HepG2 (cell line): Measurements from ENCODE around the gene UBE2M. TPM values are rescaled to one million over a fixed set of nuclear protein-coding genes. Genes with fewer than 3 reads are reported as not detected.

ENCODE experiments used
- FOXK1 ChIP-seq: sonication (generic); formaldehyde crosslinking; IDR thresholded peaks from 2 replicates; pipeline ENCODE4 v1.4.0; 2020; ENCODE audit warnings: low read depth, missing genetic modification reagents, borderline replicate concordance
- JARID2 ChIP-seq: sonication (generic); formaldehyde crosslinking; IDR thresholded peaks from 2 replicates; pipeline ENCODE4 v1.8.1; 2023; ENCODE audit warnings: missing genetic modification reagents, inconsistent platforms; ENCODE audit not compliant: insufficient replicate concordance
- ZNF180 ChIP-seq: sonication (generic); formaldehyde crosslinking; IDR thresholded peaks from 2 replicates; pipeline ENCODE4 v1.4.0; 2020; ENCODE audit warnings: low read depth, missing genetic modification reagents, borderline replicate concordance
- ZNF720 ChIP-seq: sonication (generic); formaldehyde crosslinking; IDR thresholded peaks from 2 replicates; pipeline ENCODE4 v1.4.0; 2020; ENCODE audit warnings: missing genetic modification reagents
- polyA plus RNA-seq, 8 experiments: library from polyadenylated mRNA; depleted of rRNA in 3 of 8; stranded (reverse) in 7 of 8; unstranded in 1 of 8; fragments of >200 nt; fragmentation: Illumina TruSeq in 4 of 8; extraction: Trizol in 4 of 8; gene quantifications; 2 replicates each; pipeline versions ENCODE4 v1.2.1 to v1.2.3, GENCODE V29; 2011 to 2016; ENCODE audit warnings: low read depth in 4 of 8, missing spikeins in 1 of 8, mixed read lengths in 1 of 8; ENCODE audit not compliant: insufficient read depth in 1 of 8
- total RNA-seq, 5 experiments: library from RNA; depleted of rRNA; stranded (reverse); fragments of >200 nt; fragmentation: Illumina TruSeq; extraction: Trizol; gene quantifications; 2 replicates each; pipeline ENCODE4 v1.2.3, GENCODE V29; 2016; ENCODE audit warnings: low read depth in 1 of 5
- TF ChIP-seq, protein P1 (sequence below): sonication (generic); formaldehyde crosslinking; IDR thresholded peaks from 2 replicates; pipeline ENCODE4 v1.4.0; 2020; ENCODE audit warnings: missing genetic modification reagents, borderline replicate concordance
- TF ChIP-seq, protein P2 (sequence below): sonication (generic); formaldehyde crosslinking; IDR thresholded peaks from 2 replicates; pipeline ENCODE4 v1.4.0; 2020; ENCODE audit warnings: mild to moderate bottlenecking, missing genetic modification reagents
- TF ChIP-seq, protein P3 (sequence below): sonication (generic); formaldehyde crosslinking; IDR thresholded peaks from 2 replicates; pipeline ENCODE4 v1.4.0; 2020; ENCODE audit warnings: mild to moderate bottlenecking, missing genetic modification reagents
- TF ChIP-seq, protein P4 (sequence below): sonication (generic); formaldehyde crosslinking; IDR thresholded peaks from 2 replicates; pipeline ENCODE4 v1.5.0; 2020; ENCODE audit warnings: mild to moderate bottlenecking, missing genetic modification reagents
- TF ChIP-seq, protein P5 (sequence below): sonication (generic); formaldehyde crosslinking; IDR thresholded peaks from 2 replicates; pipeline ENCODE4 v1.5.0; 2020; ENCODE audit warnings: mild to moderate bottlenecking, missing genetic modification reagents, borderline replicate concordance

UBE2M gene
- total and polyA plus RNA-seq, 2 of the 13 experiments (the other 11 are each of a cell fraction or from before 2014, with no cell fraction given): 36.2 to 50.3 TPM

DNA sequence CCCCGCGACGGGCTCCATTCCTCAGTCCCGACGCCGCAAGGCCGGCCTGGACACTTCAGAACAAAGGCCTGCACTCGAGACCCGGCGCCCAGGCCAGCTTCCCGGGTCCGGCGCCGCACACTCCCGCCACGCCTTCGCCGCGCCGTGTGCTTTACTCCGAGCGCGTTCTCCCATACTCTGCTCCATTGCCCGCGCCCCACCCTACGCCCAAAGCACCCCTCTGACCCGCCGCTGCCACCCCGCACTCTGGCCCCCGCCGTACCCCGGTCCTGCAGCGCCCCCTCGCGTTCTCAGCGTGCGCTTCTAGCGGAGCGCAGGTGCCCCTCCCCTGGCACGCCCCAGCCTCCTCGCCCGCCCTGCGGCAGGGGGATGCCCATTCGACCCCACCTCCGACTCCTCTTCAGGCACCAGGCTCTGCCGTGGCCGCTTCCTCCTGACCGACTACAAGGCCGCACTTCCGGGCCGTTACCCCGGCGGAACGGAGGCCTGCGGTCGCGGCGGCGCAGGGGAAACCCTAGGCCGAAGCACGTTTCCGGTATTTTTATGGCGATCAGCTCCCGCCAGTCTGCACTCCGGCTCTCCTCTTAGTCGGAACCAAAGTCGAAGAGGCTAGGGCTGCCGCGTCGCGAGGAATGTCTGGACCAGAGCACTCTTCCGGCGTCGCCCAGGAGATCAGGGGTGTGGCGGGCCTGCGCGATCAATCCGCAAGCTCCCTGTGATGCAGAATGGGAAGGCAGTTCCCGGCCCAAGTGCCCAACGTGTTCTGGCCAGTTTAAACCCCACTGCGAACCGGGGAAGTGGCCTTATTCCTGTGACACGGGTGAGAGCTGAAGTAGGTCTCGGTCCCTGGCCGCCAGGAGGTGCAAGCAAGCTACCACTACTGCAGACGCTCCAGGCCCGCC, 38.8 kb downstream of the UBE2M start, which contains the start of gene ZBTB45 (continued):
- TF ChIP-seq, protein P1, sequence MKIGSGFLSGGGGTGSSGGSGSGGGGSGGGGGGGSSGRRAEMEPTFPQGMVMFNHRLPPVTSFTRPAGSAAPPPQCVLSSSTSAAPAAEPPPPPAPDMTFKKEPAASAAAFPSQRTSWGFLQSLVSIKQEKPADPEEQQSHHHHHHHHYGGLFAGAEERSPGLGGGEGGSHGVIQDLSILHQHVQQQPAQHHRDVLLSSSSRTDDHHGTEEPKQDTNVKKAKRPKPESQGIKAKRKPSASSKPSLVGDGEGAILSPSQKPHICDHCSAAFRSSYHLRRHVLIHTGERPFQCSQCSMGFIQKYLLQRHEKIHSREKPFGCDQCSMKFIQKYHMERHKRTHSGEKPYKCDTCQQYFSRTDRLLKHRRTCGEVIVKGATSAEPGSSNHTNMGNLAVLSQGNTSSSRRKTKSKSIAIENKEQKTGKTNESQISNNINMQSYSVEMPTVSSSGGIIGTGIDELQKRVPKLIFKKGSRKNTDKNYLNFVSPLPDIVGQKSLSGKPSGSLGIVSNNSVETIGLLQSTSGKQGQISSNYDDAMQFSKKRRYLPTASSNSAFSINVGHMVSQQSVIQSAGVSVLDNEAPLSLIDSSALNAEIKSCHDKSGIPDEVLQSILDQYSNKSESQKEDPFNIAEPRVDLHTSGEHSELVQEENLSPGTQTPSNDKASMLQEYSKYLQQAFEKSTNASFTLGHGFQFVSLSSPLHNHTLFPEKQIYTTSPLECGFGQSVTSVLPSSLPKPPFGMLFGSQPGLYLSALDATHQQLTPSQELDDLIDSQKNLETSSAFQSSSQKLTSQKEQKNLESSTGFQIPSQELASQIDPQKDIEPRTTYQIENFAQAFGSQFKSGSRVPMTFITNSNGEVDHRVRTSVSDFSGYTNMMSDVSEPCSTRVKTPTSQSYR (CRISPR knock-in tag): peak; percentile 57; the same call in 1 of the 2 replicates
- TF ChIP-seq ZNF180 (CRISPR knock-in tag) (0 out of 2 replicates have a peak, but pooled peaks have one; percentile 21), FOXK1 (CRISPR knock-in tag) (peak; percentile 98), JARID2 (CRISPR knock-in tag) (peak; percentile 36), ZNF720 (CRISPR knock-in tag) (peak; percentile 62; the same call in 1 of the 2 replicates)
- TF ChIP-seq, protein P2, sequence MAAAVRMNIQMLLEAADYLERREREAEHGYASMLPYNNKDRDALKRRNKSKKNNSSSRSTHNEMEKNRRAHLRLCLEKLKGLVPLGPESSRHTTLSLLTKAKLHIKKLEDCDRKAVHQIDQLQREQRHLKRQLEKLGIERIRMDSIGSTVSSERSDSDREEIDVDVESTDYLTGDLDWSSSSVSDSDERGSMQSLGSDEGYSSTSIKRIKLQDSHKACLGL: no peak; the same call in none of the 2 replicates
- TF ChIP-seq, protein P3, sequence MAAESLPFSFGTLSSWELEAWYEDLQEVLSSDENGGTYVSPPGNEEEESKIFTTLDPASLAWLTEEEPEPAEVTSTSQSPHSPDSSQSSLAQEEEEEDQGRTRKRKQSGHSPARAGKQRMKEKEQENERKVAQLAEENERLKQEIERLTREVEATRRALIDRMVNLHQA (CRISPR knock-in tag): no peak
- TF ChIP-seq, protein P4, sequence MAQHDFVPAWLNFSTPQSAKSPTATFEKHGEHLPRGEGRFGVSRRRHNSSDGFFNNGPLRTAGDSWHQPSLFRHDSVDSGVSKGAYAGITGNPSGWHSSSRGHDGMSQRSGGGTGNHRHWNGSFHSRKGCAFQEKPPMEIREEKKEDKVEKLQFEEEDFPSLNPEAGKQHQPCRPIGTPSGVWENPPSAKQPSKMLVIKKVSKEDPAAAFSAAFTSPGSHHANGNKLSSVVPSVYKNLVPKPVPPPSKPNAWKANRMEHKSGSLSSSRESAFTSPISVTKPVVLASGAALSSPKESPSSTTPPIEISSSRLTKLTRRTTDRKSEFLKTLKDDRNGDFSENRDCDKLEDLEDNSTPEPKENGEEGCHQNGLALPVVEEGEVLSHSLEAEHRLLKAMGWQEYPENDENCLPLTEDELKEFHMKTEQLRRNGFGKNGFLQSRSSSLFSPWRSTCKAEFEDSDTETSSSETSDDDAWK (CRISPR knock-in tag): no peak
- TF ChIP-seq, protein P5, sequence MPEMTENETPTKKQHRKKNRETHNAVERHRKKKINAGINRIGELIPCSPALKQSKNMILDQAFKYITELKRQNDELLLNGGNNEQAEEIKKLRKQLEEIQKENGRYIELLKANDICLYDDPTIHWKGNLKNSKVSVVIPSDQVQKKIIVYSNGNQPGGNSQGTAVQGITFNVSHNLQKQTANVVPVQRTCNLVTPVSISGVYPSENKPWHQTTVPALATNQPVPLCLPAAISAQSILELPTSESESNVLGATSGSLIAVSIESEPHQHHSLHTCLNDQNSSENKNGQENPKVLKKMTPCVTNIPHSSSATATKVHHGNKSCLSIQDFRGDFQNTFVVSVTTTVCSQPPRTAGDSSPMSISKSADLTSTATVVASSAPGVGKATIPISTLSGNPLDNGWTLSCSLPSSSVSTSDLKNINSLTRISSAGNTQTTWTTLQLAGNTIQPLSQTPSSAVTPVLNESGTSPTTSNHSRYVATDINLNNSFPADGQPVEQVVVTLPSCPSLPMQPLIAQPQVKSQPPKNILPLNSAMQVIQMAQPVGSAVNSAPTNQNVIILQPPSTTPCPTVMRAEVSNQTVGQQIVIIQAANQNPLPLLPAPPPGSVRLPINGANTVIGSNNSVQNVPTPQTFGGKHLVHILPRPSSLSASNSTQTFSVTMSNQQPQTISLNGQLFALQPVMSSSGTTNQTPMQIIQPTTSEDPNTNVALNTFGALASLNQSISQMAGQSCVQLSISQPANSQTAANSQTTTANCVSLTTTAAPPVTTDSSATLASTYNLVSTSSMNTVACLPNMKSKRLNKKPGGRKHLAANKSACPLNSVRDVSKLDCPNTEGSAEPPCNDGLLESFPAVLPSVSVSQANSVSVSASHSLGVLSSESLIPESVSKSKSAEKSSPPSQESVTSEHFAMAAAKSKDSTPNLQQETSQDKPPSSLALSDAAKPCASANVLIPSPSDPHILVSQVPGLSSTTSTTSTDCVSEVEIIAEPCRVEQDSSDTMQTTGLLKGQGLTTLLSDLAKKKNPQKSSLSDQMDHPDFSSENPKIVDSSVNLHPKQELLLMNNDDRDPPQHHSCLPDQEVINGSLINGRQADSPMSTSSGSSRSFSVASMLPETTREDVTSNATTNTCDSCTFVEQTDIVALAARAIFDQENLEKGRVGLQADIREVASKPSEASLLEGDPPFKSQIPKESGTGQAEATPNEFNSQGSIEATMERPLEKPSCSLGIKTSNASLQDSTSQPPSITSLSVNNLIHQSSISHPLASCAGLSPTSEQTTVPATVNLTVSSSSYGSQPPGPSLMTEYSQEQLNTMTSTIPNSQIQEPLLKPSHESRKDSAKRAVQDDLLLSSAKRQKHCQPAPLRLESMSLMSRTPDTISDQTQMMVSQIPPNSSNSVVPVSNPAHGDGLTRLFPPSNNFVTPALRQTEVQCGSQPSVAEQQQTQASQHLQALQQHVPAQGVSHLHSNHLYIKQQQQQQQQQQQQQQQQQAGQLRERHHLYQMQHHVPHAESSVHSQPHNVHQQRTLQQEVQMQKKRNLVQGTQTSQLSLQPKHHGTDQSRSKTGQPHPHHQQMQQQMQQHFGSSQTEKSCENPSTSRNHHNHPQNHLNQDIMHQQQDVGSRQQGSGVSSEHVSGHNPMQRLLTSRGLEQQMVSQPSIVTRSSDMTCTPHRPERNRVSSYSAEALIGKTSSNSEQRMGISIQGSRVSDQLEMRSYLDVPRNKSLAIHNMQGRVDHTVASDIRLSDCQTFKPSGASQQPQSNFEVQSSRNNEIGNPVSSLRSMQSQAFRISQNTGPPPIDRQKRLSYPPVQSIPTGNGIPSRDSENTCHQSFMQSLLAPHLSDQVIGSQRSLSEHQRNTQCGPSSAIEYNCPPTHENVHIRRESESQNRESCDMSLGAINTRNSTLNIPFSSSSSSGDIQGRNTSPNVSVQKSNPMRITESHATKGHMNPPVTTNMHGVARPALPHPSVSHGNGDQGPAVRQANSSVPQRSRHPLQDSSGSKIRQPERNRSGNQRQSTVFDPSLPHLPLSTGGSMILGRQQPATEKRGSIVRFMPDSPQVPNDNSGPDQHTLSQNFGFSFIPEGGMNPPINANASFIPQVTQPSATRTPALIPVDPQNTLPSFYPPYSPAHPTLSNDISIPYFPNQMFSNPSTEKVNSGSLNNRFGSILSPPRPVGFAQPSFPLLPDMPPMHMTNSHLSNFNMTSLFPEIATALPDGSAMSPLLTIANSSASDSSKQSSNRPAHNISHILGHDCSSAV (CRISPR knock-in tag): peak; percentile 78; the same call in 1 of the 2 replicates
